Measurements from ENCODE around the gene CCDC12. TPM values are rescaled to one million over a fixed set of nuclear protein-coding genes. Genes with fewer than 3 reads are reported as not detected.

The CCDC12 gene
- total RNA-seq, 2 donors from 2014 or later, result 46.7 to 47.8 TPM

DNA sequence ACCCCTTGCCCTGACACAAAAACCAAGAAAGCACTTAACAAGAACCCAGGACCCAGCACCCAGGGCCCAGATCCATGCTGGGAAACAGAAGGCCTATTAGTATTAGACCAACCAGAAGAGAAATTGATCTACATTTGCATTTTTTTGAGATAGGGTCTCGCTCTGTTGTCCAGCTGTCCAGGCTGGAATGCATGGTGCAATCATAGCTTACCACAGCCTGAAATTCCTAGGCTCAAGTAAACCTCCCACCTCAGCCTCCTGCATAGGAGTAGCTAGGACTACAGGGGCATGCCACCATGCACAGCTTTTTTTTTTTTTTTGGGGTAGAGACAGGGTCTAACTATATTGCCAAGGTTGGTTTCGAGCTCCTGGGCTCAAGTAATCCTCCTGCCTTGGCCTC is 26.4 kb downstream of the CCDC12 start:
- no peak for DNase-seq
- Histone ChIP-seq H3K4me3 (ENCODE audit: low read length) (no peak overlapping the region), H3K27ac (ENCODE audit: low read depth, low read length) (no peak overlapping the region), H3K9me3 (ENCODE audit: control insufficient read depth, low read length) (no peaks in the 10 kb centered on the region), H3K36me3 (ENCODE audit: control insufficient read depth, insufficient read depth, low read length) (peaks cover 34% of the 10 kb centered on the region), H3K9ac (ENCODE audit: extremely low read depth, low read length, poor library complexity, severe bottlenecking) (no peak overlapping the region), H3K27me3 (ENCODE audit: control insufficient read depth, insufficient read depth, low read length, poor library complexity, severe bottlenecking) (no peaks in the 10 kb centered on the region), H3K4me1 (ENCODE audit: control insufficient read depth, insufficient read depth, low read length) (peaks cover 40% of the 10 kb centered on the region)
- 90 to 96% methylated on average over 2 of the region's 2 CpGs for WGBS, 2 experiments (ENCODE audit: insufficient coverage in 1 of 2, insufficient read length in 1 of 2)
- H3K4me3 Mint-ChIP-seq, result no peak overlapping the region
- H3K4me1 Mint-ChIP-seq, result peaks cover 65% of the 10 kb centered on the region
- TF ChIP-seq, protein P1, sequence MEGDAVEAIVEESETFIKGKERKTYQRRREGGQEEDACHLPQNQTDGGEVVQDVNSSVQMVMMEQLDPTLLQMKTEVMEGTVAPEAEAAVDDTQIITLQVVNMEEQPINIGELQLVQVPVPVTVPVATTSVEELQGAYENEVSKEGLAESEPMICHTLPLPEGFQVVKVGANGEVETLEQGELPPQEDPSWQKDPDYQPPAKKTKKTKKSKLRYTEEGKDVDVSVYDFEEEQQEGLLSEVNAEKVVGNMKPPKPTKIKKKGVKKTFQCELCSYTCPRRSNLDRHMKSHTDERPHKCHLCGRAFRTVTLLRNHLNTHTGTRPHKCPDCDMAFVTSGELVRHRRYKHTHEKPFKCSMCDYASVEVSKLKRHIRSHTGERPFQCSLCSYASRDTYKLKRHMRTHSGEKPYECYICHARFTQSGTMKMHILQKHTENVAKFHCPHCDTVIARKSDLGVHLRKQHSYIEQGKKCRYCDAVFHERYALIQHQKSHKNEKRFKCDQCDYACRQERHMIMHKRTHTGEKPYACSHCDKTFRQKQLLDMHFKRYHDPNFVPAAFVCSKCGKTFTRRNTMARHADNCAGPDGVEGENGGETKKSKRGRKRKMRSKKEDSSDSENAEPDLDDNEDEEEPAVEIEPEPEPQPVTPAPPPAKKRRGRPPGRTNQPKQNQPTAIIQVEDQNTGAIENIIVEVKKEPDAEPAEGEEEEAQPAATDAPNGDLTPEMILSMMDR (conservative IDR thresholded peaks at IDR 0.05), result no peak
- no peaks in the 10 kb centered on the region for H3K9me3 Mint-ChIP-seq
- peak overlapping the region; percentile 65 for H3K27ac Mint-ChIP-seq
- H3K27me3 Mint-ChIP-seq (ENCODE audit: insufficient read depth), result no peaks in the 10 kb centered on the region
- peaks cover 25% of the 10 kb centered on the region for H3K36me3 Mint-ChIP-seq (ENCODE audit: low read depth)

DNA sequence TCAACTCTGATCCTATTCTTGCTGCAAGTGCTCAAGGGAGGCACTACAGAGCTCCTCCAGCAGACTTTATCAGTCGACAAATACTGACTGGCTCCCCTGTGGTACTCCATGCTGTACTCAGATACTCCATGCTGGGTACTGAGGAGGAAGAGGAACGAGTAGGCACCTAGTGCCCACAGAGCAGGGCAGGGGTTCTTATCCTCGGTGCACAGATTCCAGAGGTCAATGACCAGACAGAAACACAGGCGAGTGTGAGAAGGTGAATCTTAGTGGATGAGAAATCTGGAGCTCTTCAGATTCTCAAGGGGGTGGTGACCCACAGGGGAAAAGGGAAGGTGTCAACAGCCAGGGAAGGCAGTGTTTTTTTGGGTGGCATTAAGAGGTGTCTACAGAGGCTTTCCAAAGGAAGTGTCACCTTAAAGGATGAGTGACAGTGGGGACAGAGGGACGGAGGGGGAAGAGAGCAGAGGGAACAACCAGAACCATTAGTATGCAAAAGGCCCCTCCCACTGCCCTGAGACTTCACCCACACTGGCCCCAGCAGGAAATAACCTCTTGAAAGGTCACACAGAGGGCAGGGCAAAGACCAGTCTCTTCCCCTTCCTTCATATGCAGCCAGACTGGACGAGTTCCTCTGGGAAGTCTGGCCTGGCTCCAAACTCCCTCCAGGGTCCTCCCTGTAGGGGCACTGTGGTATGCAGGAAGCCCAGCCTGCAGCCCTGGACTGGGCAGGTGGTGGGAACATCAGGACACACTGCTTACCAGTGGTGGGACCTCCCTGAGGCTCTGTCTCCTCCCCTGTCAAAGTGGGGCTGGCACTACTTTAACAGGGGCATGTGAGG is 27.5 kb downstream of the CCDC12 start:
- Mint-ChIP-seq H3K4me1 (peaks cover 68% of the 10 kb centered on the region), H3K27ac (peak overlapping the region; percentile 22), H3K9me3 (no peaks in the 10 kb centered on the region), H3K27me3 (ENCODE audit: insufficient read depth) (no peaks in the 10 kb centered on the region), H3K36me3 (ENCODE audit: low read depth) (peaks cover 25% of the 10 kb centered on the region), H3K4me3 (no peak overlapping the region)
- Histone ChIP-seq H3K9me3 (ENCODE audit: control insufficient read depth, low read length) (no peaks in the 10 kb centered on the region), H3K27me3 (ENCODE audit: control insufficient read depth, insufficient read depth, low read length, poor library complexity, severe bottlenecking) (no peaks in the 10 kb centered on the region), H3K4me1 (ENCODE audit: control insufficient read depth, insufficient read depth, low read length) (peaks cover 44% of the 10 kb centered on the region), H3K9ac (ENCODE audit: extremely low read depth, low read length, poor library complexity, severe bottlenecking) (no peak overlapping the region), H3K4me3 (ENCODE audit: low read length) (no peak overlapping the region), H3K27ac (ENCODE audit: low read depth, low read length) (no peak overlapping the region), H3K36me3 (ENCODE audit: control insufficient read depth, insufficient read depth, low read length) (peaks cover 34% of the 10 kb centered on the region)
- 84 to 96% methylated on average over 4 to 6 of the region's 6 CpGs for WGBS, 2 experiments (ENCODE audit: insufficient coverage in 1 of 2, insufficient read length in 1 of 2)
- DNase-seq, result no peak
- TF ChIP-seq, protein P1 (conservative IDR thresholded peaks at IDR 0.05), result no peak

DNA sequence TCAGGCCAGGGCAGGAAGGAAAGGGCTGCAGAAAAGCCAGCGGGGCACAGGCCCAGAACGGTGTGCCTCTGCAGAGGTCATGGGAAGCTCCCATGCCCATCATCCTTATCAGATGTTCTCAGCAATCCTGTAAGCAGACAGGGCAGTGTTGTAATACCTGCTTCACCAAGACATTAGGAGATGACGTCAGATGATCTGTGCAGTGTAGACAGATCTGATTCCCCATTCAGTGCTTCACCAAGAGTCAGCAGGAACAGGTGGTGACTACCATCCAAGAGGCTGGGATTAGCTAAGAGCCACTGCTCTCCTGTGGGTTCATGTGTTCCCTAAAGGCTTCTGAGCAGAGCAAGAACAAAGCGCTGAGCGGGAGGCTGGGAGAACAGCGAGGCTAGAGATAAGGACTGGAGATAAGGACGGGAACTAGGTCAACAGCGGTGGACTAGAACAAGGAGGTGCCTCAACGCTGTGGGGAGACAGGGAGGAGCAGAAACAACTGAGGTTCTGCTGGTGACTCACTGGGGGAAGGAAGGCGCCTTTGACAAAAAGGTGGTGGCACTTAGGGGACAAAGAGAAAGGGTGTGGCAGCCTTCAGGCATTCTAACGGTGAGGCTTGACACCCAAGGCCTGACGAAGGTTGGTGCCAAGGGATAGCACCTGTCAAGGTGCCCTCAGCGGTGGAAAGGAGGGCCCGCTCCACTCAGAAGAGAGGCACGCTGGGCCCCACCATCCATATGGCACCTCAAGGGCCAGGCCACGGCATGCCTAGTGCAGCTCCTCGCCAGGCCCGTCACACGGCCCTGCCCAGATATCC is 28.4 kb downstream of the CCDC12 start:
- no peak overlapping the region for H3K9ac ChIP-seq (ENCODE audit: extremely low read depth, low read length, poor library complexity, severe bottlenecking)
- H3K27me3 ChIP-seq (ENCODE audit: control insufficient read depth, insufficient read depth, low read length, poor library complexity, severe bottlenecking), result no peaks in the 10 kb centered on the region
- no peaks in the 10 kb centered on the region for H3K9me3 Mint-ChIP-seq
- H3K36me3 ChIP-seq (ENCODE audit: control insufficient read depth, insufficient read depth, low read length), result peaks cover 34% of the 10 kb centered on the region
- H3K4me3 Mint-ChIP-seq, result peak overlapping the region; percentile 24
- H3K4me1 Mint-ChIP-seq, result peaks cover 68% of the 10 kb centered on the region
- H3K4me3 ChIP-seq (ENCODE audit: low read length), result peak overlapping the region; percentile 6
- H3K36me3 Mint-ChIP-seq (ENCODE audit: low read depth), result peaks cover 25% of the 10 kb centered on the region
- WGBS, 2 experiments (ENCODE audit: insufficient coverage in 1 of 2, insufficient read length in 1 of 2), result 76 to 77% methylated on average over 13 to 19 of the region's 19 CpGs
- DNase-seq, result peak; percentile 83
- H3K4me1 ChIP-seq (ENCODE audit: control insufficient read depth, insufficient read depth, low read length), result peaks cover 47% of the 10 kb centered on the region
- H3K9me3 ChIP-seq (ENCODE audit: control insufficient read depth, low read length), result no peaks in the 10 kb centered on the region
- TF ChIP-seq, protein P1 (conservative IDR thresholded peaks at IDR 0.05), result no peak
- peak overlapping the region; percentile 33 for H3K27ac Mint-ChIP-seq
- no peaks in the 10 kb centered on the region for H3K27me3 Mint-ChIP-seq (ENCODE audit: insufficient read depth)
- H3K27ac ChIP-seq (ENCODE audit: low read depth, low read length), result no peak overlapping the region
